Right atrium auricular region (tissue), 2 donors: ENCODE measurements around the gene PHF24. TPM values are rescaled to one million over a fixed set of nuclear protein-coding genes. Genes with fewer than 3 reads are reported as not detected.
A peak's percentile ranks its signal among the peaks of the same experiment; 100 is the strongest.

Experiments
- DNase-seq: peaks from one replicate; pipeline ENCODE4 v3.0.0-alpha.2; 2019; ENCODE audit warnings: low spot score
- H3K27ac ChIP-seq, 2 donors: fragments of 200-600 bp; sonication (generic); 1 replicate in 1 of 2; 2 replicates in 1 of 2; pipeline ENCODE4 v1.5.1; 2016 to 2019
- H3K27me3 ChIP-seq, 2 donors: fragments of 200-600 bp; sonication (generic); one replicate each; pipeline versions ENCODE4 v1.5.1 to v1.6.0; 2017 to 2019
- H3K36me3 ChIP-seq: fragments of 200-600 bp; sonication (generic); one replicate; pipeline ENCODE4 v1.5.1; 2016
- H3K4me1 ChIP-seq, 2 donors: fragments of 200-600 bp; sonication (generic); one replicate each; pipeline versions ENCODE4 v1.5.1 to v1.6.0; 2017 to 2019
- H3K4me3 ChIP-seq, 2 donors: fragments of 200-600 bp; sonication (generic); 1 replicate in 1 of 2; 2 replicates in 1 of 2; pipeline ENCODE4 v1.5.1; 2017 to 2019; ENCODE audit warnings: mild to moderate bottlenecking in 1 of 2, moderate library complexity in 1 of 2
- H3K9me3 ChIP-seq, 2 donors: fragments of 200-600 bp; sonication (generic); one replicate each; pipeline ENCODE4 v1.5.1; 2019
- CTCF ChIP-seq, 2 donors: fragments of 200-600 bp; sonication (generic); IDR thresholded peaks; one replicate each; pipeline ENCODE4 v1.5.1; 2019; ENCODE audit warnings: antibody characterized with exemption in 2 of 2
- total RNA-seq, 2 donors: library from RNA; depleted of rRNA; stranded (reverse); fragments of >200 nt; gene quantifications; one replicate each; pipeline ENCODE4 v1.1.0, GENCODE V29; 2016

The PHF24 gene
- total RNA-seq, 2 donors from 2014 or later: 0.67 TPM; not detected in 1

GRCh38 chr9:34986540-34987047 is 28.5 kb downstream of the PHF24 start:
- peaks cover 0 to 27% of the 10 kb centered on the region in 2 donors for H3K4me1 ChIP-seq
- H3K4me3 ChIP-seq: no peak overlapping the region
- TF ChIP-seq CTCF (IDR thresholded peaks at IDR 0.05): no peak
- no peak for DNase-seq
- no peaks in the 10 kb centered on the region for H3K9me3 ChIP-seq
- no peak overlapping the region for H3K27ac ChIP-seq
- no peaks in the 10 kb centered on the region for H3K36me3 ChIP-seq
- H3K27me3 ChIP-seq: no peaks in the 10 kb centered on the region

- DNase-seq: no peak
- Histone ChIP-seq H3K4me1 (peaks cover 3 to 35% of the 10 kb centered on the region in 2 donors), H3K27me3 (no peaks in the 10 kb centered on the region), H3K27ac (peak overlapping the region in 1 of 2 donors; percentile 11), H3K36me3 (no peaks in the 10 kb centered on the region), H3K4me3 (no peak overlapping the region), H3K9me3 (no peaks in the 10 kb centered on the region)
- TF ChIP-seq CTCF (IDR thresholded peaks at IDR 0.05): no peak
Measured at GRCh38 chr9:34987160-34987901, 29.2 kb downstream of the PHF24 start.

GRCh38 chr9:34988218-34989002 is 30.3 kb downstream of the PHF24 start:
- DNase-seq: no peak
- Histone ChIP-seq H3K27me3 (no peaks in the 10 kb centered on the region), H3K4me1 (peaks cover 3 to 46% of the 10 kb centered on the region in 2 donors), H3K4me3 (peak overlapping the region; percentile 36 to 98), H3K9me3 (no peaks in the 10 kb centered on the region), H3K27ac (peak overlapping the region; percentile 90 to 99), H3K36me3 (no peaks in the 10 kb centered on the region)
- no peak for TF ChIP-seq CTCF (IDR thresholded peaks at IDR 0.05)

- H3K9me3 ChIP-seq: no peaks in the 10 kb centered on the region
- peak; percentile 100 for DNase-seq
- peak within 1 kb of the TSS; percentile 99 to 100 for H3K27ac ChIP-seq
- no peaks in the 10 kb centered on the region for H3K36me3 ChIP-seq
- H3K27me3 ChIP-seq: no peaks in the 10 kb centered on the region
- TF ChIP-seq CTCF (IDR thresholded peaks at IDR 0.05): no peak
- H3K4me1 ChIP-seq: peaks cover 3 to 54% of the 10 kb centered on the region in 2 donors
- H3K4me3 ChIP-seq: peak within 1 kb of the TSS; percentile 93 to 98
Measured at GRCh38 chr9:34989003-34989945, 31.2 kb downstream of the PHF24 start, which contains the start of gene DNAJB5. Gene DNAJB5 (plus strand): TSS chr9:34989745. CDS start chr9:34990631, 886 bp downstream.

GRCh38 chr9:34989946-34990635 is 32.0 kb downstream of the PHF24 start:
- Histone ChIP-seq H3K4me1 (peaks cover 3 to 62% of the 10 kb centered on the region in 2 donors), H3K27me3 (no peaks in the 10 kb centered on the region), H3K36me3 (no peaks in the 10 kb centered on the region), H3K9me3 (no peaks in the 10 kb centered on the region), H3K27ac (peak overlapping the region; percentile 99 to 100), H3K4me3 (peak overlapping the region; percentile 93 to 98)
- DNase-seq: peak; percentile 83
- no peak for TF ChIP-seq CTCF (IDR thresholded peaks at IDR 0.05)
